ENCODE data around the gene PRH2.

GRCh38 chr12:10952645-10953044 lies 23.6 kb downstream of the PRH2 start:
- TF ChIP-seq RCOR1 (IDR thresholded peaks at IDR 0.05; ENCODE audit: low read length) (no peak), RFX5 (IDR thresholded peaks at IDR 0.05; ENCODE audit: low read length) (no peak), TAF1 (IDR thresholded peaks at IDR 0.05; ENCODE audit: borderline replicate concordance, low read depth, low read length) (no peak)
- TF ChIP-seq, protein P1, sequence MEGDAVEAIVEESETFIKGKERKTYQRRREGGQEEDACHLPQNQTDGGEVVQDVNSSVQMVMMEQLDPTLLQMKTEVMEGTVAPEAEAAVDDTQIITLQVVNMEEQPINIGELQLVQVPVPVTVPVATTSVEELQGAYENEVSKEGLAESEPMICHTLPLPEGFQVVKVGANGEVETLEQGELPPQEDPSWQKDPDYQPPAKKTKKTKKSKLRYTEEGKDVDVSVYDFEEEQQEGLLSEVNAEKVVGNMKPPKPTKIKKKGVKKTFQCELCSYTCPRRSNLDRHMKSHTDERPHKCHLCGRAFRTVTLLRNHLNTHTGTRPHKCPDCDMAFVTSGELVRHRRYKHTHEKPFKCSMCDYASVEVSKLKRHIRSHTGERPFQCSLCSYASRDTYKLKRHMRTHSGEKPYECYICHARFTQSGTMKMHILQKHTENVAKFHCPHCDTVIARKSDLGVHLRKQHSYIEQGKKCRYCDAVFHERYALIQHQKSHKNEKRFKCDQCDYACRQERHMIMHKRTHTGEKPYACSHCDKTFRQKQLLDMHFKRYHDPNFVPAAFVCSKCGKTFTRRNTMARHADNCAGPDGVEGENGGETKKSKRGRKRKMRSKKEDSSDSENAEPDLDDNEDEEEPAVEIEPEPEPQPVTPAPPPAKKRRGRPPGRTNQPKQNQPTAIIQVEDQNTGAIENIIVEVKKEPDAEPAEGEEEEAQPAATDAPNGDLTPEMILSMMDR (IDR thresholded peaks at IDR 0.05): no peak

Data from SK-N-SH (cell line).